HG03095 (cell line): ENCODE data around the gene LMBRD1.

Source experiments
- ATAC-seq: cut with Tn5 transposase; IDR thresholded peaks from one replicate; pipeline ENCODE4 v1.9.1; 2021; ENCODE audit warnings: moderate library complexity; ENCODE audit not compliant: unreplicated experiment

The LMBRD1 gene

DNA sequence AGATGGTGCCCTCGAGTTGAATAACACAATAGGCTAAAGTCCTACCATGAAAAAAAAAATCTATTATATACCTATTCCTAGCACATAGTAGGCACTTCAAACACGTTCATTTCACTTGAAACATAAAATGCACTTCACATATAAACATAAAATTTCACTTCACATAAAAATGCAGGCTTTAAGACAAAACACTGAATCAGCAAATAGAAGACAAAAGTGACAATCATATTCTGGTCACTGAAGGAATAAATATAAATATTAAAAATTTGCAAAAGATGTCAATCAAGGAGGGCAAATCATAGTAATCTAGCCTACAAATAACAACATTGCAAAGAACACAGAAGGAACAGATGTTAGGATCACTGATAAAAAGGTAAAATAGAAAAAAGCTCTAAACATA lies 153.1 kb downstream of the LMBRD1 start:
- ATAC-seq = no peak

DNA sequence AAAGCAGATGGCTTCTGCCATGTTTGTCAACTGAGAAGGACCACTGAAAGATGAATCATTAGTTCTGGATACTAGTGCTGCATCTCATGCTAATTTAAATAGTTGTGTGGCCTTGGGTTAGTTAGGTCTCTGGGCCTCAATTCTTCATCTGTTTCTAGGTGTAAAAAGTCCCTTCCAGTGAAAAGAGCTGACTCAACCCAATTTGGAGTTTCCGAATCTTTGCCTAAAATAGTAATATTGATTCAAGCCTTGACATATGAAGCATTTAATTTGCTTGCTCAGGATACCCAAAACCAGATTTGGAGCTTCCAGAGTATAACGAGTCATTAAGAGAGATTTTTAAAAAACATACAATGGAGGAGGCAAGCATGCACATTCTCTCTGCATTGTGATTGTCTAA lies 163.9 kb downstream of the LMBRD1 start:
- no peak for ATAC-seq

DNA sequence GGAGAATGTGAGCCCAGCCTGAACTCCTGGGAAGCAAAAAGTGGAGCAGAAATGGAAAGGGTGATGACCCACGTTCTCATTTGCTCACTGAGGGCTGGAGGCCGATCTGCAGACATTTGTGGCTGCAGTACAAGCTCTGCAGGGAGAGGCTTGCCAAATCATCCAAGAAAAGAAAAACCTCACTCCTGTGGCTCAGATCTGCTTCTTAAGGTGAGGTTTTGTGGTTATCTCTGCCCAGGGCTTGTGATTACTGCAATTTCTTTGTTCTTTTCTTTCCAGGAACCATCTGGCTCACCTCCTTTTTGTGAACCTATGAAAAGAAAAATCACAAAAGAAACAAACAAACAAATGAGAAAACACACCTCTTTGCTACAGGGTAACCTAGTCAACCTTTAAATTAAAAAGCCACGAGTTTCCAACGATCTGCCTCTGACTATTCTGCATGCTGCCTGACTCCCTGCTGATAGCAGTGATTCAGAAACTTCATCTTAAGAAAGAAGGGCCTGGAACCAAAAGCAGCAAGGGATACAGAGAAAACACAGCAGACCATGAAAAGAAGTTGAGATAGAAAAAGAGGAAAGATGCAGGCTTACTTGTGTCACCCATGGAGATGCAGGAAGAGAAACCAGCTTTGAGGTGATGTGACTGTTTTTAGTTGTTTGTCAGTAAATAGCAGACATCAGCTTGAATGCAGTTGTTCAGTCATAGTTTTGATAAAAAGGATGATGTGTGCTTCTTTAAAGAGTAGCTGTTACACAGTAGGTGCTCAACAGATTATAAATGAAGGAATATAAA lies 165.1 kb downstream of the LMBRD1 start:
- ATAC-seq = no peak

DNA sequence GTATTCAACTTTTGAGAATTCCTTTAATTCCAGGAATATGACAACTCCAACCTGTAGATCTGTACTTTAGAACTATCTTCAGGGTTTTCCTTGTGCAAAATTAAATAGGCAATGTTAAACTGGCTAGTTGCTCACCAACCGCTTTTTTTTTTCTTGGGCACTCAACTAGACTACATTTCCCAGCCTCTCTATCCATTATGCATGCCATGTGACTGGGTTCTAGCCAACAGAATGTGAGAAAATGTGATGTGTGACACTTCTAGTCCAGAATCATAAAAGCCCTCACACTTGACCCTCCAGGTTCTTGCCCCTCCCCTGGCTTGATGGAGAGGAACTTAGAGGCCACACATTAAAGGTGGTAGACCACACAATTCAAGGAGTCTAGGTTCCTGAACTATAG lies 166.0 kb downstream of the LMBRD1 start:
- ATAC-seq = no peak

DNA sequence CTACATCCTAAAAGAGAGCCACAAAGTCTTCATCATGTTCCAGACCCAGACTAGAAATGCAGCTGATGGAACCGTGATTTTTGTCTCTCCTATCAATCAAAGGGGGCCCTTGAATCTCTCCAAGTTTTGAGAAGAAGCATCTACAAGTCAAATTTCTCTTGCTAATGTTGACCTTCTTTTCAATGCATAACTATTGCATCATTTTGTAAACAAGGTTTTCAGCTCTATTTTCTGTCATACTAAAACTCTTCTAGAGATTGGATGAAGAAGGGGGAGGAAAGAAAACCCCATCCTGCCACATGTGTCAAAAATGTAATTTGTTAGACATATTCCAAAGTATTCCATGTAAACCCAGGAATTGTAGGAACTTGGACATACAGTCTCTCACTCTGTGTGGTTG lies 169.2 kb downstream of the LMBRD1 start:
- ATAC-seq = no peak

DNA sequence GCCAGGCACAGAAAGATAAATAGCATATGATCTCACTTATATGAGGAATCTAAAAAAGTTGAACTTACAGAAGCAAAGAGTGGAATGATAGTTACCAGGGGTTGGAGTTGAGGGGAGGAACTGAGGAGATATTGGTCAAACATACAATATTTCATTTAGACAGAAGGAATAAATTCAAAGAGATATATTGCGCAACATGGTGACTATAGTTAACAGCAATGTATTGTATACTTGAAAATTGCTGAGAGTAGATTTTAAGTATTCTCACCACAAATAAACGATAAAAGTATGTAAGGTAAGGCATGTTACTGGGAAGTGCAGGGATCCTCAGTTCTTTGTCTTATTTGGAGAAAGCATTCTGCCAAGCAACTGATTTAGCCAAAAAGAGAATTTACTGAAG lies 171.9 kb downstream of the LMBRD1 start:
- no peak for ATAC-seq
